KMS-11 (cell line): ENCODE results near the gene ADARB1.

Source experiments
- H2AFZ ChIP-seq: fragments of 200-600 bp; sonication (generic); 2 replicates; pipeline ENCODE4 v1.6.1; 2016; ENCODE audit warnings: antibody characterized with exemption, mixed run types, low read depth
- H3K27ac ChIP-seq: fragments of 200-600 bp; sonication (generic); 2 replicates; pipeline ENCODE4 v1.6.1; 2016; ENCODE audit warnings: mild to moderate bottlenecking, mixed run types
- H3K27me3 ChIP-seq: fragments of 200-600 bp; sonication (generic); 2 replicates; pipeline ENCODE4 v1.6.1; 2017; ENCODE audit warnings: mild to moderate bottlenecking, low read depth, mixed run types, moderate library complexity; ENCODE audit not compliant: insufficient read depth
- H3K36me3 ChIP-seq: fragments of 200-600 bp; sonication (generic); 2 replicates; pipeline ENCODE4 v1.6.1; 2017; ENCODE audit warnings: mild to moderate bottlenecking, mixed run types; ENCODE audit not compliant: insufficient read depth
- H3K4me1 ChIP-seq: fragments of 200-600 bp; sonication (generic); 2 replicates; pipeline ENCODE4 v1.6.1; 2016; ENCODE audit warnings: mild to moderate bottlenecking, low read depth, mixed run types; ENCODE audit not compliant: poor library complexity, severe bottlenecking
- H3K4me2 ChIP-seq: fragments of 200-600 bp; sonication (generic); 2 replicates; pipeline ENCODE4 v1.7.0; 2016; ENCODE audit warnings: mild to moderate bottlenecking, mixed run types
- H3K4me3 ChIP-seq: fragments of 200-600 bp; sonication (generic); IDR thresholded peaks from 2 replicates; pipeline ENCODE4 v1.6.1; 2017; ENCODE audit warnings: low read depth, low read length, mixed read lengths; ENCODE audit not compliant: insufficient read depth
- H3K79me2 ChIP-seq: fragments of 200-600 bp; sonication (generic); 2 replicates; pipeline ENCODE4 v1.6.1; 2016; ENCODE audit warnings: low read depth, mixed run types; ENCODE audit not compliant: insufficient read depth
- H3K9ac ChIP-seq: fragments of 200-600 bp; sonication (generic); 2 replicates; pipeline ENCODE4 v1.6.1; 2016; ENCODE audit warnings: mild to moderate bottlenecking, mixed run types
- H4K20me1 ChIP-seq: fragments of 200-600 bp; sonication (generic); 2 replicates; pipeline ENCODE4 v1.6.1; 2016; ENCODE audit warnings: mild to moderate bottlenecking, mixed run types; ENCODE audit not compliant: insufficient read depth
- TF ChIP-seq, protein P1 (sequence below): fragments of 200-600 bp; sonication (generic); conservative IDR thresholded peaks from 2 replicates; pipeline ENCODE4 v1.6.1; 2017; ENCODE audit warnings: low read depth, mild to moderate bottlenecking, antibody characterized with exemption, low read length, moderate library complexity, mixed read lengths

The ADARB1 gene

GRCh38 chr21:45219517-45219916, 145.1 kb downstream of the ADARB1 start:
- Histone ChIP-seq H3K79me2 (no peaks in the 10 kb centered on the region), H4K20me1 (no peaks in the 10 kb centered on the region), H3K4me1 (no peaks in the 10 kb centered on the region), H3K4me2 (no peak overlapping the region), H3K36me3 (no peaks in the 10 kb centered on the region), H3K27me3 (no peaks in the 10 kb centered on the region), H3K4me3 (no peak overlapping the region), H3K9ac (no peak overlapping the region), H3K27ac (no peak overlapping the region), H2AFZ (no peak overlapping the region)
- TF ChIP-seq, protein P1, sequence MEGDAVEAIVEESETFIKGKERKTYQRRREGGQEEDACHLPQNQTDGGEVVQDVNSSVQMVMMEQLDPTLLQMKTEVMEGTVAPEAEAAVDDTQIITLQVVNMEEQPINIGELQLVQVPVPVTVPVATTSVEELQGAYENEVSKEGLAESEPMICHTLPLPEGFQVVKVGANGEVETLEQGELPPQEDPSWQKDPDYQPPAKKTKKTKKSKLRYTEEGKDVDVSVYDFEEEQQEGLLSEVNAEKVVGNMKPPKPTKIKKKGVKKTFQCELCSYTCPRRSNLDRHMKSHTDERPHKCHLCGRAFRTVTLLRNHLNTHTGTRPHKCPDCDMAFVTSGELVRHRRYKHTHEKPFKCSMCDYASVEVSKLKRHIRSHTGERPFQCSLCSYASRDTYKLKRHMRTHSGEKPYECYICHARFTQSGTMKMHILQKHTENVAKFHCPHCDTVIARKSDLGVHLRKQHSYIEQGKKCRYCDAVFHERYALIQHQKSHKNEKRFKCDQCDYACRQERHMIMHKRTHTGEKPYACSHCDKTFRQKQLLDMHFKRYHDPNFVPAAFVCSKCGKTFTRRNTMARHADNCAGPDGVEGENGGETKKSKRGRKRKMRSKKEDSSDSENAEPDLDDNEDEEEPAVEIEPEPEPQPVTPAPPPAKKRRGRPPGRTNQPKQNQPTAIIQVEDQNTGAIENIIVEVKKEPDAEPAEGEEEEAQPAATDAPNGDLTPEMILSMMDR = no peak

GRCh38 chr21:45220071-45220481, 145.7 kb downstream of the ADARB1 start:
- TF ChIP-seq, protein P1 = no peak
- Histone ChIP-seq H3K79me2 (no peaks in the 10 kb centered on the region), H3K27ac (no peak overlapping the region), H3K4me2 (no peak overlapping the region), H2AFZ (no peak overlapping the region), H3K9ac (no peak overlapping the region), H3K4me3 (no peak overlapping the region), H4K20me1 (no peaks in the 10 kb centered on the region), H3K4me1 (no peaks in the 10 kb centered on the region), H3K27me3 (no peaks in the 10 kb centered on the region), H3K36me3 (no peaks in the 10 kb centered on the region)

GRCh38 chr21:45220714-45221490, 146.5 kb downstream of the ADARB1 start:
- H3K4me3 ChIP-seq = no peak overlapping the region
- no peaks in the 10 kb centered on the region for H3K79me2 ChIP-seq
- no peaks in the 10 kb centered on the region for H3K4me1 ChIP-seq
- H3K9ac ChIP-seq = no peak overlapping the region
- no peaks in the 10 kb centered on the region for H3K36me3 ChIP-seq
- TF ChIP-seq, protein P1 = no peak
- no peaks in the 10 kb centered on the region for H3K27me3 ChIP-seq
- H3K27ac ChIP-seq = no peak overlapping the region
- no peak overlapping the region for H3K4me2 ChIP-seq
- H4K20me1 ChIP-seq = no peaks in the 10 kb centered on the region
- no peak overlapping the region for H2AFZ ChIP-seq

DNA sequence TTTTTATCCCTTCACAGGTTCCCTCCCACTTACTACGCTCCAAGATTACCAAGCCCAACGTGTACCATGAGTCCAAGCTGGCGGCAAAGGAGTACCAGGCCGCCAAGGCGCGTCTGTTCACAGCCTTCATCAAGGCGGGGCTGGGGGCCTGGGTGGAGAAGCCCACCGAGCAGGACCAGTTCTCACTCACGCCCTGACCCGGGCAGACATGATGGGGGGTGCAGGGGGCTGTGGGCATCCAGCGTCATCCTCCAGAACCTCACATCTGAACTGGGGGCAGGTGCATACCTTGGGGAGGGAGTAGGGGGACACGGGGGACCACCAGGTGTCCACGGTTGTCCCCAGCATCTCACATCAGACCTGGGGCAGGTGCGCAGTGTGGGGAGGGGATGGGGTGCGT, 147.6 kb downstream of the ADARB1 start:
- no peaks in the 10 kb centered on the region for H3K27me3 ChIP-seq
- H3K27ac ChIP-seq = no peak overlapping the region
- no peaks in the 10 kb centered on the region for H3K79me2 ChIP-seq
- H3K4me3 ChIP-seq = no peak overlapping the region
- H3K36me3 ChIP-seq = no peaks in the 10 kb centered on the region
- no peak overlapping the region for H3K4me2 ChIP-seq
- no peak overlapping the region for H2AFZ ChIP-seq
- no peaks in the 10 kb centered on the region for H3K4me1 ChIP-seq
- H3K9ac ChIP-seq = no peak overlapping the region
- H4K20me1 ChIP-seq = no peaks in the 10 kb centered on the region
- TF ChIP-seq, protein P1 = no peak
